Ascending aorta (tissue), 2 donors: ENCODE data around the gene MRM2. TPM values are rescaled to one million over a fixed set of nuclear protein-coding genes. Genes with fewer than 3 reads are reported as not detected.

ENCODE experiments used
- DNase-seq, 2 donors: peaks; one replicate each; pipeline ENCODE4 v3.0.0-alpha.2; 2019; ENCODE audit warnings: low spot score in 2 of 2
- H3K27ac ChIP-seq, 2 donors: fragments of 200-600 bp; sonication (generic); one replicate each; pipeline ENCODE4 v1.5.1; 2016 to 2017; ENCODE audit warnings: mild to moderate bottlenecking in 1 of 2
- H3K27me3 ChIP-seq: fragments of 200-600 bp; sonication (generic); one replicate; pipeline ENCODE4 v1.5.1; 2017
- H3K36me3 ChIP-seq, 2 donors: fragments of 200-600 bp; sonication (generic); one replicate each; pipeline ENCODE4 v1.5.1; 2016
- H3K4me1 ChIP-seq, 2 donors: fragments of 200-600 bp; sonication (generic); one replicate each; pipeline ENCODE4 v1.5.1; 2016 to 2017; ENCODE audit warnings: mild to moderate bottlenecking in 1 of 2
- H3K4me3 ChIP-seq, 2 donors: fragments of 200-600 bp; sonication (generic); one replicate each; pipeline ENCODE4 v1.5.1; 2016 to 2017; ENCODE audit warnings: mild to moderate bottlenecking in 1 of 2
- H3K9me3 ChIP-seq, 2 donors: fragments of 200-600 bp; sonication (generic); one replicate each; pipeline ENCODE4 v1.5.1; 2016
- CTCF ChIP-seq, 3 experiments: fragments of 200-600 bp in 2 of 3; fragments of 450-650 bp in 1 of 3; sonication (generic) in 2 of 3; IDR thresholded peaks; one replicate each; pipeline ENCODE4 v1.5.1; 2016 to 2019; ENCODE audit warnings: antibody characterized with exemption in 3 of 3, mild to moderate bottlenecking in 1 of 3, moderate library complexity in 1 of 3
- intact Hi-C: fragments of 100-400 bp; cut with DNase I; formaldehyde crosslinking; loops from one replicate; pipeline ENCODE4 v1.15.1; 2023
- total RNA-seq: library from RNA; depleted of rRNA; stranded (reverse); fragments of >200 nt; gene quantifications from one replicate; pipeline ENCODE4 v1.1.0, GENCODE V29; 2016

MRM2 gene
- total RNA-seq, 1 donor from 2014 or later, result 6.7 TPM

GRCh38 chr7:2253525-2254244 is 11.7 kb upstream of the MRM2 start:
- Histone ChIP-seq H3K27me3 (no peaks in the 10 kb centered on the region), H3K4me1 (no peaks in the 10 kb centered on the region), H3K4me3 (no peak overlapping the region), H3K9me3 (no peaks in the 10 kb centered on the region), H3K27ac (no peak overlapping the region), H3K36me3 (peaks cover 12 to 23% of the 10 kb centered on the region in 2 donors)
- intact Hi-C loops, result no loop called here
- TF ChIP-seq CTCF (IDR thresholded peaks at IDR 0.05), result no peak
- DNase-seq, result no peak

GRCh38 chr7:2253021-2253420 is 11.0 kb upstream of the MRM2 start:
- Histone ChIP-seq H3K27me3 (no peaks in the 10 kb centered on the region), H3K27ac (no peak overlapping the region), H3K4me1 (no peaks in the 10 kb centered on the region), H3K4me3 (no peak overlapping the region), H3K9me3 (no peaks in the 10 kb centered on the region), H3K36me3 (peaks cover 9 to 23% of the 10 kb centered on the region in 2 donors)
- no peak for TF ChIP-seq CTCF (IDR thresholded peaks at IDR 0.05)
- intact Hi-C loops, result no loop called here
- DNase-seq, result no peak

- intact Hi-C loops, result no loop called here
- Histone ChIP-seq H3K9me3 (no peaks in the 10 kb centered on the region), H3K27ac (no peak overlapping the region), H3K4me3 (no peak overlapping the region), H3K36me3 (peaks cover 9 to 19% of the 10 kb centered on the region in 2 donors), H3K4me1 (no peaks in the 10 kb centered on the region), H3K27me3 (no peaks in the 10 kb centered on the region)
- no peak for TF ChIP-seq CTCF (IDR thresholded peaks at IDR 0.05)
- DNase-seq, result no peak
Observed at GRCh38 chr7:2251841-2252771, 10.1 kb upstream of the MRM2 start.

GRCh38 chr7:2251381-2251780 is 9.4 kb upstream of the MRM2 start:
- Histone ChIP-seq H3K36me3 (peaks cover 9 to 12% of the 10 kb centered on the region in 2 donors), H3K9me3 (no peaks in the 10 kb centered on the region), H3K27me3 (no peaks in the 10 kb centered on the region), H3K4me3 (no peak overlapping the region), H3K4me1 (no peaks in the 10 kb centered on the region), H3K27ac (no peak overlapping the region)
- intact Hi-C loops, result no loop called here
- TF ChIP-seq CTCF (IDR thresholded peaks at IDR 0.05), result no peak
- DNase-seq, result no peak

- no peak for DNase-seq
- intact Hi-C loops, result no loop called here
- H3K4me1 ChIP-seq, result no peaks in the 10 kb centered on the region
- H3K36me3 ChIP-seq, result peaks cover 4 to 9% of the 10 kb centered on the region in 2 donors
- no peaks in the 10 kb centered on the region for H3K9me3 ChIP-seq
- no peak overlapping the region for H3K4me3 ChIP-seq
- no peak for TF ChIP-seq CTCF (IDR thresholded peaks at IDR 0.05)
- peak overlapping the region in 1 of 2 donors; percentile 70 for H3K27ac ChIP-seq
- no peaks in the 10 kb centered on the region for H3K27me3 ChIP-seq
Observed at GRCh38 chr7:2249744-2250323, 7.8 kb upstream of the MRM2 start.
